Ascending aorta (tissue), 2 donors: ENCODE measurements around the gene LCAT. TPM values are rescaled to one million over a fixed set of nuclear protein-coding genes. Genes with fewer than 3 reads are reported as not detected.

Experiments
- DNase-seq, 2 donors: peaks; one replicate each; pipeline ENCODE4 v3.0.0-alpha.2; 2019; ENCODE audit warnings: low spot score in 2 of 2
- H3K27ac ChIP-seq, 2 donors: fragments of 200-600 bp; sonication (generic); one replicate each; pipeline ENCODE4 v1.5.1; 2016 to 2017; ENCODE audit warnings: mild to moderate bottlenecking in 1 of 2
- H3K27me3 ChIP-seq: fragments of 200-600 bp; sonication (generic); one replicate; pipeline ENCODE4 v1.5.1; 2017
- H3K36me3 ChIP-seq, 2 donors: fragments of 200-600 bp; sonication (generic); one replicate each; pipeline ENCODE4 v1.5.1; 2016
- H3K4me1 ChIP-seq, 2 donors: fragments of 200-600 bp; sonication (generic); one replicate each; pipeline ENCODE4 v1.5.1; 2016 to 2017; ENCODE audit warnings: mild to moderate bottlenecking in 1 of 2
- H3K4me3 ChIP-seq, 2 donors: fragments of 200-600 bp; sonication (generic); one replicate each; pipeline ENCODE4 v1.5.1; 2016 to 2017; ENCODE audit warnings: mild to moderate bottlenecking in 1 of 2
- H3K9me3 ChIP-seq, 2 donors: fragments of 200-600 bp; sonication (generic); one replicate each; pipeline ENCODE4 v1.5.1; 2016
- CTCF ChIP-seq, 3 experiments: fragments of 200-600 bp in 2 of 3; fragments of 450-650 bp in 1 of 3; sonication (generic) in 2 of 3; IDR thresholded peaks; one replicate each; pipeline ENCODE4 v1.5.1; 2016 to 2019; ENCODE audit warnings: antibody characterized with exemption in 3 of 3, mild to moderate bottlenecking in 1 of 3, moderate library complexity in 1 of 3
- intact Hi-C: fragments of 100-400 bp; cut with DNase I; formaldehyde crosslinking; loops from one replicate; pipeline ENCODE4 v1.15.1; 2023
- total RNA-seq: library from RNA; depleted of rRNA; stranded (reverse); fragments of >200 nt; gene quantifications from one replicate; pipeline ENCODE4 v1.1.0, GENCODE V29; 2016

Gene LCAT
- total RNA-seq, 1 donor from 2014 or later, result 6.6 TPM

- Histone ChIP-seq H3K36me3 (peaks cover 27 to 30% of the 10 kb centered on the region in 2 donors), H3K27ac (peak overlapping the region; percentile 41 to 69), H3K4me1 (peaks cover 10% of the 10 kb centered on the region in 2 donors), H3K27me3 (no peaks in the 10 kb centered on the region), H3K4me3 (no peak overlapping the region), H3K9me3 (no peaks in the 10 kb centered on the region)
- TF ChIP-seq CTCF (IDR thresholded peaks at IDR 0.05), result no peak
- DNase-seq, result no peak
- intact Hi-C loops, result no loop called here
Observed at GRCh38 chr16:67927131-67927941, 16.6 kb downstream of the LCAT start.

- Histone ChIP-seq H3K9me3 (no peaks in the 10 kb centered on the region), H3K27ac (peak overlapping the region; percentile 41 to 69), H3K4me3 (peak overlapping the region in 1 of 2 donors; percentile 41), H3K27me3 (no peaks in the 10 kb centered on the region), H3K4me1 (peaks cover 10% of the 10 kb centered on the region in 2 donors), H3K36me3 (peaks cover 27 to 30% of the 10 kb centered on the region in 2 donors)
- intact Hi-C loops, result no loop called here
- TF ChIP-seq CTCF (IDR thresholded peaks at IDR 0.05), result peak in 1 of 3 experiments; percentile 19
- peak in 1 of 2 donors; percentile 76 for DNase-seq
Observed at GRCh38 chr16:67926181-67926750, 17.7 kb downstream of the LCAT start.

GRCh38 chr16:67924140-67924906, 19.6 kb downstream of the LCAT start:
- H3K4me1 ChIP-seq, result peaks cover 10% of the 10 kb centered on the region in 2 donors
- intact Hi-C loops, result no loop called here

GRCh38 chr16:67923414-67924116, 20.4 kb downstream of the LCAT start:
- Histone ChIP-seq H3K36me3 (peaks cover 10 to 15% of the 10 kb centered on the region in 2 donors), H3K4me1 (peaks cover 10% of the 10 kb centered on the region in 2 donors), H3K27me3 (no peaks in the 10 kb centered on the region), H3K4me3 (no peak overlapping the region), H3K27ac (no peak overlapping the region), H3K9me3 (no peaks in the 10 kb centered on the region)
- no peak for DNase-seq
- intact Hi-C loops, result no loop called here
- no peak for TF ChIP-seq CTCF (IDR thresholded peaks at IDR 0.05)

More at GRCh38 chr16:67924140-67924906, 19.6 kb downstream of the LCAT start:
- H3K27ac ChIP-seq, result no peak overlapping the region
- H3K36me3 ChIP-seq, result peaks cover 17 to 20% of the 10 kb centered on the region in 2 donors
- DNase-seq, result no peak
- H3K9me3 ChIP-seq, result no peaks in the 10 kb centered on the region
- H3K4me3 ChIP-seq, result no peak overlapping the region
- H3K27me3 ChIP-seq, result no peaks in the 10 kb centered on the region
- TF ChIP-seq CTCF (IDR thresholded peaks at IDR 0.05), result no peak

GRCh38 chr16:67922740-67923139, 21.2 kb downstream of the LCAT start:
- Histone ChIP-seq H3K27ac (no peak overlapping the region), H3K27me3 (no peaks in the 10 kb centered on the region), H3K4me1 (peaks cover 14 to 16% of the 10 kb centered on the region in 2 donors), H3K9me3 (no peaks in the 10 kb centered on the region), H3K4me3 (no peak overlapping the region), H3K36me3 (peaks cover 7 to 10% of the 10 kb centered on the region in 2 donors)
- TF ChIP-seq CTCF (IDR thresholded peaks at IDR 0.05), result no peak
- no peak for DNase-seq
- intact Hi-C loops, result no loop called here
